GM06990 (cell line): ENCODE measurements around the gene ABLIM1.
A peak's percentile ranks its signal among the peaks of the same experiment; 100 is the strongest.
"Not testable (repeated sequence)": the region's sequence is repeated elsewhere in the genome, so short reads cannot be mapped to it uniquely, and the experiment has no call there.

Source experiments
- DNase-seq: peaks from one replicate; pipeline ENCODE4 v3.0.0-alpha.2; 2011; ENCODE audit not compliant: insufficient read length; ENCODE audit errors: extremely low read depth
- H3K27me3 ChIP-seq: replicated peaks from 2 replicates; pipeline ENCODE4 v1.6.0; 2011; ENCODE audit warnings: low read length; ENCODE audit not compliant: control insufficient read depth, insufficient read depth
- H3K36me3 ChIP-seq: 2 replicates; pipeline ENCODE4 v1.5.1; 2011; ENCODE audit warnings: low read length; ENCODE audit not compliant: control insufficient read depth, insufficient read depth
- H3K4me3 ChIP-seq: replicated peaks from 2 replicates; pipeline ENCODE4 v1.5.1; 2011; ENCODE audit warnings: low read depth, mild to moderate bottlenecking, control low read depth, low read length
- TF ChIP-seq, protein P1 (sequence below): IDR thresholded peaks from 2 replicates; pipeline ENCODE4 v1.5.1; 2011; ENCODE audit warnings: low read length, control low read depth, mild to moderate bottlenecking, inconsistent platforms; ENCODE audit not compliant: insufficient read depth, poor library complexity, severe bottlenecking

ABLIM1 gene

GRCh38 chr10:114697061-114697598 lies 39.1 kb upstream of the ABLIM1 start:
- no peaks in the 10 kb centered on the region for H3K27me3 ChIP-seq
- H3K36me3 ChIP-seq = no peaks in the 10 kb centered on the region
- no peak for DNase-seq
- TF ChIP-seq, protein P1, sequence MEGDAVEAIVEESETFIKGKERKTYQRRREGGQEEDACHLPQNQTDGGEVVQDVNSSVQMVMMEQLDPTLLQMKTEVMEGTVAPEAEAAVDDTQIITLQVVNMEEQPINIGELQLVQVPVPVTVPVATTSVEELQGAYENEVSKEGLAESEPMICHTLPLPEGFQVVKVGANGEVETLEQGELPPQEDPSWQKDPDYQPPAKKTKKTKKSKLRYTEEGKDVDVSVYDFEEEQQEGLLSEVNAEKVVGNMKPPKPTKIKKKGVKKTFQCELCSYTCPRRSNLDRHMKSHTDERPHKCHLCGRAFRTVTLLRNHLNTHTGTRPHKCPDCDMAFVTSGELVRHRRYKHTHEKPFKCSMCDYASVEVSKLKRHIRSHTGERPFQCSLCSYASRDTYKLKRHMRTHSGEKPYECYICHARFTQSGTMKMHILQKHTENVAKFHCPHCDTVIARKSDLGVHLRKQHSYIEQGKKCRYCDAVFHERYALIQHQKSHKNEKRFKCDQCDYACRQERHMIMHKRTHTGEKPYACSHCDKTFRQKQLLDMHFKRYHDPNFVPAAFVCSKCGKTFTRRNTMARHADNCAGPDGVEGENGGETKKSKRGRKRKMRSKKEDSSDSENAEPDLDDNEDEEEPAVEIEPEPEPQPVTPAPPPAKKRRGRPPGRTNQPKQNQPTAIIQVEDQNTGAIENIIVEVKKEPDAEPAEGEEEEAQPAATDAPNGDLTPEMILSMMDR = no peak
- H3K4me3 ChIP-seq = no peak overlapping the region

GRCh38 chr10:114696301-114696700 lies 38.2 kb upstream of the ABLIM1 start:
- not testable (repeated sequence) for DNase-seq, H3K4me3 ChIP-seq, H3K36me3 ChIP-seq, H3K27me3 ChIP-seq

DNA sequence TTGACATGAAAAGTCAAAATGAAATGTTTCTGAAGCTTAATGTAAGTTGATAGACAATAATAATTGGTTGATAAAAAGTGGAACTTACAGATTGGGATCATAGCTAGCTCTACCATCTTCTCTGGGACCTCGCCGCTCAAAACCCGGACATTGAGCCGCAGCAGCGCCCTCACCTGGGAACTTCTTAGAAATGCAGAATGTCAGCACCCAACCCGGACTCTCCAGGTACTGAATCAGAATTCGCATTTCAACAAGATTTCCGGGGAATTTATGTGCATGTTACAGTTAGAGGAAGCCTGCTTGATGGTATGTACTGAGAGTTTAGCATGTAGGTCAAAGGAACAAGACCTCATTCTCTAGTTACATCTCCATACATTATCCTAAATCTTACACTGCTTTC lies 36.7 kb upstream of the ABLIM1 start:
- DNase-seq = no peak
- TF ChIP-seq, protein P1 = peak; percentile 57
- Histone ChIP-seq H3K4me3 (no peak overlapping the region), H3K27me3 (no peaks in the 10 kb centered on the region), H3K36me3 (no peaks in the 10 kb centered on the region)

DNA sequence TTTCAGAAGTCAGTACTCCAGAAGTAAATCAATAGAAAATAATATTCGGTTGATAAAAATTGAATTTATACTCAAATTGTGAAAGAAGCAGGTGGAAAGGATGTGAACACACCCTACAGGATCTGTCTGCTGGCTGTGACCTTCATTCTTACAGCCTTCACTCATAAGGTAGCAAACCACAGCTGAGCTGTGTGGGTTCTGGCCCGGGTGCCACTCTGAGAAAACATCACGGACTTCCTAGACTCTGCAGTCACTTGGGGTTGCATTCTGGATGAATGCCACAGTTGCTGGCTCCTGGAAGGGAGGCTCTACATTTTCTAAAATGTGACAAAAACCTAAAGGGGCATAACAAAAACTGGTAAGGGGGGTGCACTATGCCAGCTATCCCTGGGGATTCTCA lies 36.0 kb upstream of the ABLIM1 start:
- Histone ChIP-seq H3K36me3 (no peaks in the 10 kb centered on the region), H3K27me3 (no peaks in the 10 kb centered on the region), H3K4me3 (no peak overlapping the region)
- TF ChIP-seq, protein P1 = no peak
- DNase-seq = no peak

- Histone ChIP-seq H3K4me3 (no peak overlapping the region), H3K27me3 (no peaks in the 10 kb centered on the region), H3K36me3 (no peaks in the 10 kb centered on the region)
- TF ChIP-seq, protein P1 = no peak
- no peak for DNase-seq
Measured at GRCh38 chr10:114691442-114691941, 33.4 kb upstream of the ABLIM1 start.

- H3K27me3 ChIP-seq = no peaks in the 10 kb centered on the region
- H3K36me3 ChIP-seq = no peaks in the 10 kb centered on the region
- H3K4me3 ChIP-seq = no peak overlapping the region
- TF ChIP-seq, protein P1 = no peak
- no peak for DNase-seq
Measured at GRCh38 chr10:114688786-114689185, 30.7 kb upstream of the ABLIM1 start.
